IMR-90 (cell line): ENCODE measurements around the gene ZC3H4.

Experiments
- CEBPB ChIP-seq: IDR thresholded peaks from 2 replicates; pipeline ENCODE4 v1.6.1; 2012; ENCODE audit warnings: low read depth, low read length, improper control_type of control experiment
- CHD1 ChIP-seq: IDR thresholded peaks from 2 replicates; pipeline ENCODE4 v1.6.1; 2012; ENCODE audit warnings: low read depth, low read length, improper control_type of control experiment
- ELK1 ChIP-seq: fragments of 150-350 bp; IDR thresholded peaks from 2 replicates; pipeline ENCODE4 v1.6.1; 2016; ENCODE audit warnings: low read depth, mild to moderate bottlenecking, low read length, moderate library complexity, borderline replicate concordance
- MAFK ChIP-seq: IDR thresholded peaks from 2 replicates; pipeline ENCODE4 v1.6.1; 2012; ENCODE audit warnings: low read depth, low read length, improper control_type of control experiment
- MAZ ChIP-seq: IDR thresholded peaks from 2 replicates; pipeline ENCODE4 v1.6.1; 2012; ENCODE audit warnings: low read depth, mild to moderate bottlenecking, low read length, improper control_type of control experiment, moderate library complexity, borderline replicate concordance
- MXI1 ChIP-seq: IDR thresholded peaks from 2 replicates; pipeline ENCODE4 v1.6.1; 2012; ENCODE audit warnings: low read depth, mild to moderate bottlenecking, low read length, moderate library complexity, borderline replicate concordance
- NFE2L2 ChIP-seq: fragments of 150-350 bp; IDR thresholded peaks from 2 replicates; pipeline ENCODE4 v1.6.1; 2016; ENCODE audit warnings: low read depth, mild to moderate bottlenecking, low read length
- POLR2A ChIP-seq: IDR thresholded peaks from 2 replicates; pipeline ENCODE4 v1.6.1; 2012; ENCODE audit warnings: mild to moderate bottlenecking, low read depth, low read length
- RAD21 ChIP-seq: IDR thresholded peaks from 2 replicates; pipeline ENCODE4 v1.6.1; 2012; ENCODE audit warnings: low read length, improper control_type of control experiment
- RCOR1 ChIP-seq: IDR thresholded peaks from 2 replicates; pipeline ENCODE4 v1.6.1; 2012; ENCODE audit warnings: mild to moderate bottlenecking, low read length, improper control_type of control experiment; ENCODE audit not compliant: insufficient replicate concordance
- RFX5 ChIP-seq: IDR thresholded peaks from 2 replicates; pipeline ENCODE4 v1.8.0; 2012; ENCODE audit warnings: low read depth, mild to moderate bottlenecking, low read length, moderate library complexity
- SMC3 ChIP-seq: fragments of 150-350 bp; IDR thresholded peaks from 2 replicates; pipeline ENCODE4 v1.6.1; 2016; ENCODE audit warnings: low read depth, mild to moderate bottlenecking, antibody characterized with exemption, low read length, moderate library complexity
- USF2 ChIP-seq: fragments of 150-350 bp; IDR thresholded peaks from 2 replicates; pipeline ENCODE4 v1.6.1; 2017; ENCODE audit warnings: mild to moderate bottlenecking, antibody characterized with exemption, low read length, low read depth
- TF ChIP-seq, protein P1 (sequence below): conservative IDR thresholded peaks from 2 replicates; pipeline ENCODE4 v1.5.1; 2012; ENCODE audit warnings: mild to moderate bottlenecking, low read depth, low read length, improper control_type of control experiment

- TF ChIP-seq, protein P1, sequence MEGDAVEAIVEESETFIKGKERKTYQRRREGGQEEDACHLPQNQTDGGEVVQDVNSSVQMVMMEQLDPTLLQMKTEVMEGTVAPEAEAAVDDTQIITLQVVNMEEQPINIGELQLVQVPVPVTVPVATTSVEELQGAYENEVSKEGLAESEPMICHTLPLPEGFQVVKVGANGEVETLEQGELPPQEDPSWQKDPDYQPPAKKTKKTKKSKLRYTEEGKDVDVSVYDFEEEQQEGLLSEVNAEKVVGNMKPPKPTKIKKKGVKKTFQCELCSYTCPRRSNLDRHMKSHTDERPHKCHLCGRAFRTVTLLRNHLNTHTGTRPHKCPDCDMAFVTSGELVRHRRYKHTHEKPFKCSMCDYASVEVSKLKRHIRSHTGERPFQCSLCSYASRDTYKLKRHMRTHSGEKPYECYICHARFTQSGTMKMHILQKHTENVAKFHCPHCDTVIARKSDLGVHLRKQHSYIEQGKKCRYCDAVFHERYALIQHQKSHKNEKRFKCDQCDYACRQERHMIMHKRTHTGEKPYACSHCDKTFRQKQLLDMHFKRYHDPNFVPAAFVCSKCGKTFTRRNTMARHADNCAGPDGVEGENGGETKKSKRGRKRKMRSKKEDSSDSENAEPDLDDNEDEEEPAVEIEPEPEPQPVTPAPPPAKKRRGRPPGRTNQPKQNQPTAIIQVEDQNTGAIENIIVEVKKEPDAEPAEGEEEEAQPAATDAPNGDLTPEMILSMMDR: no peak
- TF ChIP-seq POLR2A (no peak), ELK1 (no peak), RCOR1 (no peak), MAFK (no peak), MXI1 (no peak), RAD21 (no peak), CEBPB (no peak), SMC3 (no peak), USF2 (no peak), CHD1 (no peak), NFE2L2 (no peak), RFX5 (no peak), MAZ (no peak)
Observed at GRCh38 chr19:47152632-47153031, 39.1 kb upstream of the ZC3H4 start.
